ENCODE results near the gene FOXRED2. TPM values are rescaled to one million over a fixed set of nuclear protein-coding genes. Genes with fewer than 3 reads are reported as not detected.
"Not testable (repeated sequence)": the region's sequence is repeated elsewhere in the genome, so short reads cannot be mapped to it uniquely, and the experiment has no call there.

FOXRED2 gene
- total RNA-seq, 4 donors from 2014 or later = 2.8 to 16.5 (median 4.1) TPM

- peak; percentile 97 to 99 (median 98) for DNase-seq
Observed at GRCh38 chr22:36528795-36529751, 22.2 kb upstream of the FOXRED2 start, which contains the start of gene EIF3D. Gene EIF3D, minus strand, starts transcription at chr22:36529166. Its CDS starts 3,045 bp downstream, at chr22:36526121.

GRCh38 chr22:36528341-36528740, 21.5 kb upstream of the FOXRED2 start:
- peak overlapping the region; percentile 64 to 71 (median 70) for H3K4me3 ChIP-seq
- H3K27me3 ChIP-seq = no peaks in the 10 kb centered on the region
- TF ChIP-seq POLR2A (IDR thresholded peaks at IDR 0.05) (no peak), CTCF (IDR thresholded peaks at IDR 0.05) (no peak)
- peak overlapping the region; percentile 90 to 94 (median 92) for H3K27ac ChIP-seq
- no peak for DNase-seq
- peaks cover 0 to 38% (median 0%) of the 10 kb centered on the region in 3 donors for H3K36me3 ChIP-seq
- peaks cover 0 to 11% (median 5%) of the 10 kb centered on the region in 4 donors for H3K4me1 ChIP-seq
- no peaks in the 10 kb centered on the region for H3K9me3 ChIP-seq

More at GRCh38 chr22:36528795-36529751, 22.2 kb upstream of the FOXRED2 start, which contains the start of gene EIF3D:
- Histone ChIP-seq H3K9me3 (no peaks in the 10 kb centered on the region), H3K27ac (peak within 1 kb of the TSS; percentile 90 to 94 (median 92)), H3K4me1 (peaks cover 0 to 11% (median 5%) of the 10 kb centered on the region in 4 donors), H3K27me3 (no peaks in the 10 kb centered on the region), H3K4me3 (peak within 1 kb of the TSS; percentile 64 to 71 (median 70)), H3K36me3 (peaks cover 0 to 31% (median 0%) of the 10 kb centered on the region in 3 donors)
- TF ChIP-seq POLR2A (IDR thresholded peaks at IDR 0.05) (peak; percentile 40 to 58), CTCF (IDR thresholded peaks at IDR 0.05) (peak in 3 of 6 experiments; percentile 3 to 17 (median 8))

- no peak overlapping the region for H3K4me3 ChIP-seq
- H3K4me1 ChIP-seq = peaks cover 0 to 5% (median under 1%) of the 10 kb centered on the region in 4 donors
- H3K27me3 ChIP-seq = no peaks in the 10 kb centered on the region
- H3K9me3 ChIP-seq = no peaks in the 10 kb centered on the region
- H3K36me3 ChIP-seq = peaks cover 0 to 95% (median 0%) of the 10 kb centered on the region in 3 donors
- no peak for TF ChIP-seq POLR2A (IDR thresholded peaks at IDR 0.05)
- TF ChIP-seq CTCF (IDR thresholded peaks at IDR 0.05) = no peak
- no peak for DNase-seq
- H3K27ac ChIP-seq = no peak overlapping the region
Observed at GRCh38 chr22:36522662-36523061, 15.8 kb upstream of the FOXRED2 start.

GRCh38 chr22:36520423-36520822, 13.6 kb upstream of the FOXRED2 start:
- Histone ChIP-seq H3K9me3 (no peaks in the 10 kb centered on the region), H3K4me1 (no peaks in the 10 kb centered on the region), H3K4me3 (no peak overlapping the region), H3K36me3 (peaks cover 0 to 100% (median 2%) of the 10 kb centered on the region in 3 donors), H3K27me3 (no peaks in the 10 kb centered on the region), H3K27ac (no peak overlapping the region)
- no peak for TF ChIP-seq POLR2A (IDR thresholded peaks at IDR 0.05)
- TF ChIP-seq CTCF (IDR thresholded peaks at IDR 0.05) = no peak
- DNase-seq = no peak

- H3K4me1 ChIP-seq, DNase-seq, H3K9me3 ChIP-seq, H3K27ac ChIP-seq, H3K4me3 ChIP-seq, H3K27me3 ChIP-seq: not testable (repeated sequence)
- peaks cover 0 to 100% (median 2%) of the 10 kb centered on the region in 3 donors for H3K36me3 ChIP-seq
Observed at GRCh38 chr22:36519906-36520305, 13.1 kb upstream of the FOXRED2 start.

GRCh38 chr22:36514766-36515165, 7.9 kb upstream of the FOXRED2 start:
- DNase-seq = no peak
- Histone ChIP-seq H3K27ac (no peak overlapping the region), H3K27me3 (no peaks in the 10 kb centered on the region), H3K36me3 (peaks cover 0 to 93% (median 2%) of the 10 kb centered on the region in 3 donors), H3K9me3 (no peaks in the 10 kb centered on the region), H3K4me1 (no peaks in the 10 kb centered on the region), H3K4me3 (no peak overlapping the region)
- TF ChIP-seq POLR2A (IDR thresholded peaks at IDR 0.05) = no peak
- TF ChIP-seq CTCF (IDR thresholded peaks at IDR 0.05) = no peak

Measured in Peyer's patch (tissue), 4 donors.